HUES6 (cell line): ENCODE measurements around the gene LGALS7.

Experiments used
- H3K27ac ChIP-seq: 2 replicates; pipeline ENCODE4 v1.7.0; 2013; ENCODE audit warnings: low read depth, mild to moderate bottlenecking, low read length, inconsistent platforms
- H3K27me3 ChIP-seq: 2 replicates; pipeline ENCODE4 v1.6.1; 2013; ENCODE audit warnings: low read length; ENCODE audit not compliant: control insufficient read depth, insufficient read depth
- H3K36me3 ChIP-seq: 2 replicates; pipeline ENCODE4 v1.6.1; 2013; ENCODE audit warnings: low read length; ENCODE audit not compliant: control insufficient read depth, insufficient read depth
- H3K4me1 ChIP-seq: 2 replicates; pipeline ENCODE4 v1.6.1; 2013; ENCODE audit warnings: low read length; ENCODE audit not compliant: control insufficient read depth, insufficient read depth
- H3K4me3 ChIP-seq: 2 replicates; pipeline ENCODE4 v1.5.1; 2013; ENCODE audit warnings: low read depth, low read length
- H3K9ac ChIP-seq: one replicate; pipeline ENCODE4 v1.6.1; 2013; ENCODE audit warnings: mild to moderate bottlenecking, low read length
- H3K9me3 ChIP-seq: 2 replicates; pipeline ENCODE4 v1.6.1; 2013; ENCODE audit warnings: low read depth, low read length; ENCODE audit not compliant: control insufficient read depth, insufficient read depth

Gene LGALS7

DNA sequence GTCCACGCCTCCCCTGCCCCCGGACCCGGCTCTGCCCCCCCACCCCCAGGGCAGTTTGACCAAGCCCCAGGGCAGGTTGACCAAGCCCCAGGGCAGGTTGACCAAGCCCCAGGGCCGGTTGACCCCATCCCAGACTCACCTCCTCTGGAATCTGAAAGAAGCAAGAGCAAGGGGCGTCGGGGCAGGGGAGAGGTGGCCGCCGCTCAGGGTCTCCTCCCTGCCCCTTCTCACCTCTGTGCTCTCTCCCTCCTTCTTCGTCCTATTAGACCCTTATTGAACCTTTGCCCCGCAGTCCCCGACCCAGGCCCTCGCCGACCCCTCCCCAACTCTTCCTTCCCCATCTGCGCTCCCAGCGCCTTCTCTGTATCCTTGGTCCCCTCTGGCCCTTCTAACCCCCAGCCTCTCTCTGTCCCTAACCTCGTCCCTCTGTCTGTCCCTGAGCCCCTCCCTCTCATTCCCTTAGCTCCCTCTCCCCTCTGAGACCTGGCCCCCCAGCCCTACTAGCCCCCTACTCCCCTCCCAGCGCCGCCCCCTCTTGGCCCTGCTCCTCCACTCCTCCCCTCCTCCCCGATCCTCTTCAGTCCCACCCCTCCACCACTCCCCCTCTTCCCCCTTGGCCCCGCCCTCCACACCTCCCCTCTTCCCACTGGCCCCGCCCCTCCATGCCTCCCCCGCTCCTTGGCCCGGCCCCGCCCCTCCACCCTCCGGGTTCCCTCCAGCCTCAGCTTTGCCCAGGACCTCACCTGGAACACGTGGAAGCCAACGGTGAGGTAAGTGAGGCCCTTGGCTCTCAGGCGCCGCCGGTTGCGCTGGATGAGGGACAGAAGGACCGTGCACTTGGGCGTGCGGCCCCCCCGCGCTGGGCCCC is 36.7 kb downstream of the LGALS7 start:
- Histone ChIP-seq H3K4me3 (peak overlapping the region; percentile 68), H3K9ac (no peak overlapping the region), H3K27ac (no peak overlapping the region), H3K27me3 (peaks cover 12% of the 10 kb centered on the region), H3K9me3 (no peaks in the 10 kb centered on the region), H3K4me1 (peaks cover 14% of the 10 kb centered on the region; the same call in 1 of the 2 replicates), H3K36me3 (peaks cover 9% of the 10 kb centered on the region)

DNA sequence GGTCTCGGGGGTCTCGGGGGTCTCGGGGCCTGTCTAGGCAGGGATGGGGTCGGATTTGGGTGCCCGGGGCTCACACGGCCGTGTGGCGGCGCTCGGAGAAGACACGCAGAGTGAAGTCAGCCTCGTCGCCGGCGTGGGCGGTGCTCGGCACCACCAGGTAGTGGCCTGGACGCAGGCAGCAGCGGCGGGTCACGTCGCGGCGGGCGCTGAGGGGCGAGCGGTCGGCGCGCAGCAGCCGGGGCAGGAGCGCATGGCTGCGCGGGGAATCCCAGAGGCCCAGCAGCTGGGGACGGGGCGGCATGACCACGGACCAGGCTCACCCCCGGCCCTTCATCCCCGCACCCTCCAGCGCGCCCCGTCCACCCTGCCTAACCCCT is 37.3 kb downstream of the LGALS7 start:
- Histone ChIP-seq H3K4me1 (peaks cover 14% of the 10 kb centered on the region; the same call in 1 of the 2 replicates), H3K27me3 (peaks cover 12% of the 10 kb centered on the region), H3K36me3 (peaks cover 15% of the 10 kb centered on the region), H3K9ac (no peak overlapping the region), H3K9me3 (no peaks in the 10 kb centered on the region), H3K4me3 (peak overlapping the region; percentile 68), H3K27ac (no peak overlapping the region)

DNA sequence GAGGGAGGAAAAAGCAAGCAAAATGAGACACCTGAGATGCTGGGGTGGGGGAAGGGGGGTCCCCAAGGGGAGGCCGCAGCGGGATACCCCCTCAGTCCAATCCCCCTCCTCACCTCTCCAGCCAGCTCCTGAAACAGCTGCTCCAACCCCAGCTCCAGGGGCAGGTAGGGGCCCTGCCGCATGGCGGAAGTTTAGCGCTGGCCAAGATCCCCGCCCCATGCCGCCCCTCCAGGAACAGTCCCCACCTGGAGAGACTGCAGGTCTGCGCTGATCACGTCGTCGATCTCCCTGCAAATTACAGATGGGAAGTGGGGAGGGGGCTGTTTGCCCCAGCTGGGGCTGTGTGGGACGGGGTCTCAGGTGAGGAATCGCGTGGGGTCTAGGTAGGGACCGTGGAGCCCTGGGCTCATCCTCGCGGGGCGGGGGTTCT is 38.0 kb downstream of the LGALS7 start:
- H3K4me3 ChIP-seq, result peak overlapping the region; percentile 72
- no peak overlapping the region; the same call in 1 of the 2 replicates for H3K27ac ChIP-seq

GRCh38 chr19:38734426-38735256 is 38.7 kb downstream of the LGALS7 start:
- H3K4me3 ChIP-seq, result peak overlapping the region; percentile 72
- H3K27ac ChIP-seq, result no peak overlapping the region; the same call in 1 of the 2 replicates

More for the DNA sequence above, 38.0 kb downstream of the LGALS7 start:
- Histone ChIP-seq H3K9me3 (no peaks in the 10 kb centered on the region), H3K27me3 (peaks cover 12% of the 10 kb centered on the region), H3K9ac (no peak overlapping the region), H3K4me1 (peaks cover 14% of the 10 kb centered on the region; the same call in 1 of the 2 replicates), H3K36me3 (peaks cover 23% of the 10 kb centered on the region)

GRCh38 chr19:38734176-38734425 is 39.2 kb downstream of the LGALS7 start:
- Histone ChIP-seq H3K27ac (no peak overlapping the region), H3K9ac (no peak overlapping the region), H3K4me3 (no peak overlapping the region), H3K4me1 (peaks cover 14% of the 10 kb centered on the region; the same call in 1 of the 2 replicates), H3K9me3 (no peaks in the 10 kb centered on the region), H3K27me3 (peaks cover 12% of the 10 kb centered on the region), H3K36me3 (peaks cover 26% of the 10 kb centered on the region)

More at GRCh38 chr19:38734426-38735256, 38.7 kb downstream of the LGALS7 start:
- no peaks in the 10 kb centered on the region for H3K9me3 ChIP-seq
- peaks cover 24% of the 10 kb centered on the region for H3K36me3 ChIP-seq
- peaks cover 14% of the 10 kb centered on the region; the same call in 1 of the 2 replicates for H3K4me1 ChIP-seq
- H3K9ac ChIP-seq, result peak overlapping the region; percentile 14
- peaks cover 12% of the 10 kb centered on the region for H3K27me3 ChIP-seq

DNA sequence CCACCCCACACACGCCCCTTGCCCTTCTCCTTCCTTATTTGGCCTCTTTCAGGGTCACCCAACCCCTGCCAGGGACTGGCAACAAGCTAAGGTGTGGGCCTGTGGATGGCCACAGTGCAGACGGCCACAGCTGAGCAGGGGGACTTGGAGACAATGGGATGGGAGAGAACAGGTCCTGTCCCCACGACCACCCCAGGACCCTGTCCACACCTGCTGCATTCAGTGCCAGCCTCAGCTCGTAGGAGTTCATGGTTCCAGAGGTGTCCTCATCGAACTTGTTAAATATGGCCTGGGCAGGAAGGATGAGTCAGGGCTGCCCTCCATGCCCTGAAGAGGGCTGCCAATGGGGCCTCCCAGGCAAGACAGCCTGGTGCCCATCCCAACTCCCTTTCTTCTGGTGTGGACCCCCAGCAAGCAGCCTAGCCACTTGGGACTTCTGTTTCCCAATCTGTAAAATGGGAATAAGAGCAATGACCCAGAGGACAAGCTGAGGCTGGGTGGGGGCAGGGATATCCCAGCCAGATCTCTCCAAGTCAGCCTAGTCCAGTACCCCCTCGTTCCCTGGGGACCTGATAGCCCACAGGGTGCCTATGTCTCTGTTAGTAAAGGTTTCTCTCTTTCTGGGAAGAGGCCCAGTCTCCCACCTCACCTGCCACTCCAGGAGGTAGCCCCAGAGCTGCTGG is 39.7 kb downstream of the LGALS7 start:
- no peak overlapping the region for H3K27ac ChIP-seq

GRCh38 chr19:38733241-38733492 is 40.1 kb downstream of the LGALS7 start:
- Histone ChIP-seq H3K4me3 (no peak overlapping the region), H3K9me3 (no peaks in the 10 kb centered on the region), H3K36me3 (peaks cover 34% of the 10 kb centered on the region), H3K27ac (no peak overlapping the region), H3K4me1 (peaks cover 14% of the 10 kb centered on the region; the same call in 1 of the 2 replicates), H3K27me3 (peaks cover 12% of the 10 kb centered on the region), H3K9ac (no peak overlapping the region)

More for the DNA sequence above, 39.7 kb downstream of the LGALS7 start:
- Histone ChIP-seq H3K4me3 (no peak overlapping the region), H3K9me3 (no peaks in the 10 kb centered on the region), H3K9ac (no peak overlapping the region), H3K4me1 (peaks cover 14% of the 10 kb centered on the region; the same call in 1 of the 2 replicates), H3K27me3 (peaks cover 12% of the 10 kb centered on the region), H3K36me3 (peaks cover 31% of the 10 kb centered on the region)

DNA sequence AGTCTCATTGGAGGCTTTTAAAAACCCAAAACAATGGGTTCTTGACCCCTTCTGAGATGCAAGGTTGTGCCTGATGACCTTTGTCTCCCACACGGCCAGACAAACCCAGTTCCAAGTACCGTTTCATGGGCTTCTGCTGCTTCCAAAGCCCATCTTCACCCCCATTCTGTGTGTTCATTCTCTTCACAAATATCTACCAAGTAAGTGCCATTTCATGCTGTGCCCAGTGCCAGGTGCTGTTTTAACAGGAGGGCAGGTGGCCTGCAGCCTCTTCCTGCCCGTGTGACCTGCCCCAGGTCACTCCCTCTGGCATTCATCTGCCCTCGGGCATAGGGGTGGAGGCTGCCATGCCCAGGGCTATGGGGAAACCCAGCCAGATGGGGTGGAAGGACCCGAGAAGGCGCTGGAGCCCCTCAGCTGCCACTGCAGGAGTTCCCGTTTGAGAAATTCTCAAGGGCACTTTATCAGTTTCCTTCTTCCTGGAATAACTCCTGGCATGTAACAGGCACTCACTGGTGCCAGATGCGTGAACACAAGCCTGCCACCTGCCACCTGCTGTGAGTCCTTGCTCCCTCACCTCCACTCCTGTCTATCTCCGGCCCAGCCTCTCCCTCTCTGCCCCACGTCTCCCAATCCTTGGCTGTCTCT is 41.5 kb downstream of the LGALS7 start:
- Histone ChIP-seq H3K27me3 (0 out of 2 replicates have a peak, but pooled peaks cover 3% of the 10 kb centered on the region), H3K9ac (no peak overlapping the region), H3K4me1 (peaks cover 21% of the 10 kb centered on the region; the same call in 1 of the 2 replicates), H3K9me3 (no peaks in the 10 kb centered on the region), H3K4me3 (no peak overlapping the region), H3K36me3 (peaks cover 48% of the 10 kb centered on the region), H3K27ac (no peak overlapping the region)

DNA sequence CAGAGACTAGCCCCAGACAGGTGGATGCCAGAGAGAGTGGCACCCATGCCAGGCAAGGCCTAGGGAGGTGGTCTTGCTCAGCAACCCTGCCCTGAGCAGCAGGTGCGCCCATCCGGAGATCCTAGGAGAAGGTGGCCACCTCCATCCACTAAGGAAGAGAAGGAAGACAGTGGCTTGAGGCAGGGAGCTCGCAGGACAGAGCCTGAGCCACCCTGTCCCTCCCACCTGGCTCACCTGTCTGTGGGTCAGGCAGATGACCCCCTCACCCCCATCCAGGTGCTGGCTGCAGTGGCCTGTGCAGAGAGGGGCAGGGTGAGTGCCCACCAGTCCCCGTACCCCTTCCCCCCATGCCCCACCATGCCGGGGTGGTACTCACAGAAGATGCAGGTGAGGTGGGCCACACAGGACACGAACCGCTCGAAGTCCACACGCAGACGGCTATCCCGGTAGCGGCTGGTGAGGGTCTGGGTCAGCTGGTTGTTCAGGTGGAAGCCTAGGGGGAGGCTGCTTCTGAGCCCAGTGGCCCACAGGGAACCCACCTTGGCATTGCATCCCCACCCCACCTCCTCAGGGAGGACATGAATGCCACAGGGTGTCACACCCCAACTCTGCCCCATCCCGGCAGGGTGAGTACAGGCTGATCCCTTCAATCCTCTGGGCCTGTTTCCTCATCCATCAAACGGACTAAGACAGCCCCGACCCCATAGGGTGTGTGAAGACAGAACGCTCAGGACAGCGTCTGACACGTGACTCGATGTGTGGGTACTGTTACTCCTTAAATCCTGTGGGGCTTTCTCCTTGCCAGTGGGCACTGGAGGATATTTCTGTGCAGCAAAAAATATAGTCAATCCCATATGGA is 42.4 kb downstream of the LGALS7 start:
- Histone ChIP-seq H3K9ac (no peak overlapping the region), H3K27ac (no peak overlapping the region), H3K27me3 (no peaks in the 10 kb centered on the region), H3K9me3 (no peaks in the 10 kb centered on the region), H3K36me3 (peaks cover 56% of the 10 kb centered on the region), H3K4me3 (no peak overlapping the region), H3K4me1 (peaks cover 21% of the 10 kb centered on the region; the same call in 1 of the 2 replicates)

- Histone ChIP-seq H3K27me3 (no peaks in the 10 kb centered on the region), H3K9ac (no peak overlapping the region), H3K36me3 (peaks cover 61% of the 10 kb centered on the region), H3K4me1 (peaks cover 21% of the 10 kb centered on the region; the same call in 1 of the 2 replicates), H3K9me3 (no peaks in the 10 kb centered on the region), H3K27ac (no peak overlapping the region), H3K4me3 (no peak overlapping the region)
Observed at GRCh38 chr19:38730470-38730730, 42.9 kb downstream of the LGALS7 start.
